H1 (cell line): ENCODE results near the gene CASD1. TPM values are rescaled to one million over a fixed set of nuclear protein-coding genes. Genes with fewer than 3 reads are reported as not detected.

Experiments
- FOSL1 ChIP-seq: IDR thresholded peaks from 2 replicates; pipeline ENCODE4 v1.6.1; 2011; ENCODE audit warnings: mild to moderate bottlenecking, low read depth, low read length, moderate library complexity; ENCODE audit not compliant: insufficient read depth
- NRF1 ChIP-seq: IDR thresholded peaks from 2 replicates; pipeline ENCODE4 v1.6.1; 2011; ENCODE audit warnings: mild to moderate bottlenecking, low read depth, low read length, improper control_type of control experiment
- POLR2A ChIP-seq, 2 experiments: IDR thresholded peaks; 1 replicate in 1 of 2; 2 replicates in 1 of 2; pipeline ENCODE4 v1.6.1; 2011; ENCODE audit warnings: low read depth in 2 of 2, low read length in 2 of 2, mild to moderate bottlenecking in 2 of 2; ENCODE audit errors: control extremely low read depth in 1 of 2
- polyA plus RNA-seq, 7 experiments: library from polyadenylated mRNA; depleted of rRNA in 3 of 7; stranded (reverse) in 5 of 7; unstranded in 2 of 7; fragments of >200 nt in 5 of 7; fragments of 200-250 nt in 2 of 7; gene quantifications; 1 replicate in 5 of 7; 2 replicates in 1 of 7; 4 replicates in 1 of 7; pipeline versions ENCODE4 v1.2.1 to v1.2.3, GENCODE V29; 2011 to 2013; ENCODE audit warnings: missing spikeins in 2 of 7, mixed read lengths in 2 of 7
- total RNA-seq: library from RNA; stranded (reverse); fragmentation: NEBNext Ultra II Directional; extraction: Animal tissue kit (Norgen Biotek cat#: 25700); gene quantifications from 2 replicates; pipeline ENCODE4 v1.2.1, GENCODE V29; 2021

Gene CASD1
- total and polyA plus RNA-seq, 2 of the 8 experiments (the other 6 are each of a cell fraction or from before 2014, with no cell fraction given), result 14.2 to 18.8 TPM

DNA sequence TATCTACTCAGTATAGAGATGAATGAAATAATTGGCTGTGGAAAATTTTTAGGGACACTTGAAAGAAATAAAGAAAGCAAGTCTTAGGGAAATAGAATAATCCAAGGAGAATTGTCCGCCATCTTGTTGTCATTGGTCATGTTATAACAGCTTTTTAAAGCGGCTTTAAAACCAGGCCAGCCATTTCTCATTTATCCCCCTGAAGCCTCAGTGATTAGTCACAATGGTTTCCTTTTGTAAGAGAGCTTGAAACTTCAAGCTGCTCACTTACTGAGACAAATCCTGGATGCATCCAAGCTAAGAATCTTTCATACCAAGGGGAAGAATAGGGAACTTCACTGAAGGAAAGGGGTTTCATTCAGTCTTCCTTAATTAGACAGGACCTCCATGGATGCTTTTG lies 78.5 kb downstream of the CASD1 start (continued):
- TF ChIP-seq NRF1, result no peak
- no peak for TF ChIP-seq POLR2A (IDR thresholded peaks at IDR 0.05; ENCODE audit: control extremely low read depth in 1 of 2, low read depth in 2 of 2, low read length in 2 of 2)
- TF ChIP-seq FOSL1, result no peak
- TF ChIP-seq, all 59 proteins: peak for 0
